Measurements from ENCODE around the gene MYO16. TPM values are rescaled to one million over a fixed set of nuclear protein-coding genes. Genes with fewer than 3 reads are reported as not detected.
"Not testable (repeated sequence)": the region's sequence is repeated elsewhere in the genome, so short reads cannot be mapped to it uniquely, and the experiment has no call there.

MYO16 gene
- total and polyA plus RNA-seq, 7 donors: 0.01 to 0.46 (median 0.30) TPM

- no peak for TF ChIP-seq CTCF (IDR thresholded peaks at IDR 0.05)
- H3K36me3 ChIP-seq (ENCODE audit: insufficient read depth in 1 of 2, low read depth in 1 of 2): no peaks in the 10 kb centered on the region
- DNase-seq (no peak), ATAC-seq (no peak)
- no peaks in the 10 kb centered on the region for H3K4me1 ChIP-seq
- WGBS, 3 donors: 31 to 44% (median 34%) methylated on average over 2 of the region's 2 CpGs
- no peaks in the 10 kb centered on the region for H3K9me3 ChIP-seq
- no peak overlapping the region for H3K27ac ChIP-seq
- intact Hi-C loops (cut with DNase I): no loop called here
- H3K27me3 ChIP-seq (ENCODE audit: insufficient read depth in 3 of 3, low read length in 2 of 3): no peaks in the 10 kb centered on the region
- H3K4me3 ChIP-seq: no peak overlapping the region
Measured at GRCh38 chr13:109211616-109212015, 582.2 kb downstream of the MYO16 start.

- no peaks in the 10 kb centered on the region for H3K9me3 ChIP-seq
- no peaks in the 10 kb centered on the region for H3K36me3 ChIP-seq (ENCODE audit: insufficient read depth in 1 of 2, low read depth in 1 of 2)
- no peaks in the 10 kb centered on the region for H3K27me3 ChIP-seq (ENCODE audit: insufficient read depth in 3 of 3, low read length in 2 of 3)
- intact Hi-C loops (cut with DNase I): no loop called here
- no peak overlapping the region for H3K27ac ChIP-seq
- no peak for DNase-seq
- ATAC-seq: no peak
- no peak for TF ChIP-seq CTCF (IDR thresholded peaks at IDR 0.05)
- H3K4me3 ChIP-seq: no peak overlapping the region
- 66 to 72% (median 70%) methylated on average over 4 of the region's 4 CpGs for WGBS, 3 donors
- no peaks in the 10 kb centered on the region for H3K4me1 ChIP-seq
Measured at GRCh38 chr13:109212650-109213049, 583.2 kb downstream of the MYO16 start.

GRCh38 chr13:109213714-109214113 is 584.3 kb downstream of the MYO16 start:
- Histone ChIP-seq H3K9me3 (no peaks in the 10 kb centered on the region), H3K4me1 (no peaks in the 10 kb centered on the region), H3K4me3 (no peak overlapping the region), H3K36me3 (ENCODE audit: insufficient read depth in 1 of 2, low read depth in 1 of 2) (no peaks in the 10 kb centered on the region), H3K27ac (no peak overlapping the region), H3K27me3 (ENCODE audit: insufficient read depth in 3 of 3, low read length in 2 of 3) (no peaks in the 10 kb centered on the region)
- intact Hi-C loops (cut with DNase I): no loop called here
- DNase-seq (no peak), ATAC-seq (no peak)
- TF ChIP-seq CTCF (IDR thresholded peaks at IDR 0.05): no peak
- 82 to 91% (median 85%) methylated on average over 5 of the region's 5 CpGs for WGBS, 3 donors

- ATAC-seq (no peak), DNase-seq (no peak)
- no peak overlapping the region for H3K27ac ChIP-seq
- 83 to 90% (median 86%) methylated on average over 2 of the region's 2 CpGs for WGBS, 3 donors
- H3K4me1 ChIP-seq: no peaks in the 10 kb centered on the region
- TF ChIP-seq CTCF (IDR thresholded peaks at IDR 0.05): no peak
- intact Hi-C loops (cut with DNase I): no loop called here
- no peaks in the 10 kb centered on the region for H3K9me3 ChIP-seq
- H3K27me3 ChIP-seq (ENCODE audit: insufficient read depth in 3 of 3, low read length in 2 of 3): no peaks in the 10 kb centered on the region
- no peak overlapping the region for H3K4me3 ChIP-seq
- H3K36me3 ChIP-seq (ENCODE audit: insufficient read depth in 1 of 2, low read depth in 1 of 2): no peaks in the 10 kb centered on the region
Measured at GRCh38 chr13:109214393-109214792, 585.0 kb downstream of the MYO16 start.

GRCh38 chr13:109215377-109215776 is 586.0 kb downstream of the MYO16 start:
- 87 to 94% (median 88%) methylated on average over 2 of the region's 2 CpGs for WGBS, 3 donors
- no peak for TF ChIP-seq CTCF (IDR thresholded peaks at IDR 0.05)

GRCh38 chr13:109217510-109217909 is 588.1 kb downstream of the MYO16 start:
- intact Hi-C loops (cut with DNase I); H3K9me3 ChIP-seq; H3K27ac ChIP-seq; H3K4me3 ChIP-seq; H3K36me3 ChIP-seq (ENCODE audit: insufficient read depth in 1 of 2, low read depth in 1 of 2); H3K4me1 ChIP-seq; ATAC-seq; H3K27me3 ChIP-seq (ENCODE audit: insufficient read depth in 3 of 3, low read length in 2 of 3); DNase-seq: not testable (repeated sequence)
- 66 to 92% (median 81%) methylated on average over 2 of the region's 2 CpGs for WGBS, 3 donors

More at GRCh38 chr13:109215377-109215776, 586.0 kb downstream of the MYO16 start:
- H3K36me3 ChIP-seq (ENCODE audit: insufficient read depth in 1 of 2, low read depth in 1 of 2): no peaks in the 10 kb centered on the region
- H3K27me3 ChIP-seq (ENCODE audit: insufficient read depth in 3 of 3, low read length in 2 of 3): no peaks in the 10 kb centered on the region
- ATAC-seq: no peak
- intact Hi-C loops (cut with DNase I): no loop called here
- no peaks in the 10 kb centered on the region for H3K9me3 ChIP-seq
- no peak overlapping the region for H3K27ac ChIP-seq
- no peak for DNase-seq
- H3K4me1 ChIP-seq: no peaks in the 10 kb centered on the region
- no peak overlapping the region for H3K4me3 ChIP-seq

Data from psoas muscle (tissue), 8 donors.